ENCODE data around the gene IGF2BP2. TPM values are rescaled to one million over a fixed set of nuclear protein-coding genes. Genes with fewer than 3 reads are reported as not detected.
"Not testable (repeated sequence)": the region's sequence is repeated elsewhere in the genome, so short reads cannot be mapped to it uniquely, and the experiment has no call there.

Gene IGF2BP2
- total RNA-seq, 1 experiment from 2014 or later, result 154 TPM

GRCh38 chr3:185699927-185700326 is 124.9 kb downstream of the IGF2BP2 start:
- intact Hi-C loops (cut with micrococcal nuclease), result no loop called here
- Mint-ChIP-seq H3K4me1 (ENCODE audit: insufficient read depth, unreplicated experiment) (peaks cover 41% of the 10 kb centered on the region), H3K36me3 (ENCODE audit: insufficient read depth, unreplicated experiment) (peaks cover 43% of the 10 kb centered on the region), H3K27ac (ENCODE audit: low read depth, unreplicated experiment) (peak overlapping the region; percentile 36), H3K4me3 (ENCODE audit: unreplicated experiment) (no peak overlapping the region), H3K27me3 (ENCODE audit: insufficient read depth, unreplicated experiment) (no peaks in the 10 kb centered on the region), H3K9me3 (ENCODE audit: unreplicated experiment) (no peaks in the 10 kb centered on the region)
- CTCF ChIA-PET, result interaction anchor here (0.6 to 1.1 kb wide), 2 partner anchors 12 to 803 kb away, joined by 3 read pairs; no protein-coding TSS in a partner anchor
- POLR2A ChIA-PET, result interaction anchor here (0.6 to 1.8 kb wide), 4 partner anchors 8 to 86 kb away, joined by 3 to 4 read pairs (median 4); no protein-coding TSS in a partner anchor
- no TSS peak for BruUV-seq (replicated peaks)
- TF ChIP-seq CTCF (IDR thresholded peaks at IDR 0.05; ENCODE audit: unreplicated experiment), result no peak
- no peak for DNase-seq (ENCODE audit: unreplicated experiment)

GRCh38 chr3:185697228-185697627 is 127.6 kb downstream of the IGF2BP2 start:
- H3K27me3 Mint-ChIP-seq (ENCODE audit: insufficient read depth, unreplicated experiment); BruUV-seq (replicated peaks); H3K4me3 Mint-ChIP-seq (ENCODE audit: unreplicated experiment); intact Hi-C loops (cut with micrococcal nuclease); DNase-seq (ENCODE audit: unreplicated experiment); H3K27ac Mint-ChIP-seq (ENCODE audit: low read depth, unreplicated experiment); H3K9me3 Mint-ChIP-seq (ENCODE audit: unreplicated experiment): not testable (repeated sequence)
- Mint-ChIP-seq H3K4me1 (ENCODE audit: insufficient read depth, unreplicated experiment) (peaks cover 23% of the 10 kb centered on the region), H3K36me3 (ENCODE audit: insufficient read depth, unreplicated experiment) (peaks cover 40% of the 10 kb centered on the region)
- CTCF ChIA-PET, result interaction anchor here (0.8 kb wide), 1 partner anchor 20 kb away, joined by 3 read pairs; no protein-coding TSS in a partner anchor
- POLR2A ChIA-PET, result interaction anchor here (0.8 kb wide), 1 partner anchor 125 kb away, joined by 3 read pairs; no protein-coding TSS in a partner anchor

- no peak overlapping the region for H3K4me3 Mint-ChIP-seq (ENCODE audit: unreplicated experiment)
- ChIA-PET POLR2A (interaction anchor here (0.6 to 1.7 kb wide), 6 partner anchors 15 to 218 kb away, joined by 3 to 5 read pairs (median 3); partner anchors contain the start of gene SENP2), CTCF (interaction anchor here (0.9 to 1.1 kb wide), 3 partner anchors 10 to 36 kb away, joined by 3 to 4 read pairs (median 3); no protein-coding TSS in a partner anchor)
- no peak for DNase-seq (ENCODE audit: unreplicated experiment)
- no TSS peak for BruUV-seq (replicated peaks)
- no peaks in the 10 kb centered on the region for H3K9me3 Mint-ChIP-seq (ENCODE audit: unreplicated experiment)
- H3K4me1 Mint-ChIP-seq (ENCODE audit: insufficient read depth, unreplicated experiment), result peaks cover 16% of the 10 kb centered on the region
- peaks cover 44% of the 10 kb centered on the region for H3K36me3 Mint-ChIP-seq (ENCODE audit: insufficient read depth, unreplicated experiment)
- no peaks in the 10 kb centered on the region for H3K27me3 Mint-ChIP-seq (ENCODE audit: insufficient read depth, unreplicated experiment)
- intact Hi-C loops (cut with micrococcal nuclease), result no loop called here
- H3K27ac Mint-ChIP-seq (ENCODE audit: low read depth, unreplicated experiment), result peak overlapping the region; percentile 25
- no peak for TF ChIP-seq CTCF (IDR thresholded peaks at IDR 0.05; ENCODE audit: unreplicated experiment)
These were observed 128.8 kb downstream of the IGF2BP2 start for GRCh38 chr3:185696039-185696438.

- no peaks in the 10 kb centered on the region for H3K9me3 Mint-ChIP-seq (ENCODE audit: unreplicated experiment)
- intact Hi-C loops (cut with micrococcal nuclease), result no loop called here
- peak overlapping the region; percentile 35 for H3K27ac Mint-ChIP-seq (ENCODE audit: low read depth, unreplicated experiment)
- no peak for DNase-seq (ENCODE audit: unreplicated experiment)
- no TSS peak for BruUV-seq (replicated peaks)
- no peak overlapping the region for H3K4me3 Mint-ChIP-seq (ENCODE audit: unreplicated experiment)
- no peaks in the 10 kb centered on the region for H3K27me3 Mint-ChIP-seq (ENCODE audit: insufficient read depth, unreplicated experiment)
- peaks cover 35% of the 10 kb centered on the region for H3K36me3 Mint-ChIP-seq (ENCODE audit: insufficient read depth, unreplicated experiment)
- CTCF ChIA-PET, result interaction anchor here (1.0 to 1.4 kb wide), 5 partner anchors 17 to 847 kb away, joined by 3 to 10 read pairs (median 5); no protein-coding TSS in a partner anchor
- POLR2A ChIA-PET, result interaction anchor here (0.9 to 1.7 kb wide), 3 partner anchors 17 to 36 kb away, joined by 3 to 5 read pairs (median 4); no protein-coding TSS in a partner anchor
- TF ChIP-seq CTCF (IDR thresholded peaks at IDR 0.05; ENCODE audit: unreplicated experiment), result no peak
- H3K4me1 Mint-ChIP-seq (ENCODE audit: insufficient read depth, unreplicated experiment), result peaks cover 8% of the 10 kb centered on the region
These were observed 130.7 kb downstream of the IGF2BP2 start for GRCh38 chr3:185693985-185694653.

All from MCF 10A (cell line).